Activated T-helper 17 cell treated with anti-CD3 and anti-CD28 coated beads, Interleukin-2, amount 50 U/mL, for 72 hours (primary cell): Measurements from ENCODE around the gene PBX3. TPM values are rescaled to one million over a fixed set of nuclear protein-coding genes. Genes with fewer than 3 reads are reported as not detected.

ENCODE experiments used
- ATAC-seq: fragments of 150-1000 bp; cut with Tn5 transposase; replicated peaks from 2 replicates; pipeline ENCODE4 v1.10.0; 2021; ENCODE audit warnings: mild to moderate bottlenecking, moderate library complexity
- H3K27ac Mint-ChIP-seq: one replicate; pipeline ENCODE4 v1.8.0; 2022; ENCODE audit warnings: mixed read lengths
- H3K27me3 Mint-ChIP-seq: one replicate; pipeline ENCODE4 v1.8.0; 2022; ENCODE audit warnings: mixed read lengths
- H3K36me3 Mint-ChIP-seq: one replicate; pipeline ENCODE4 v1.8.0; 2022; ENCODE audit warnings: low read depth, mild to moderate bottlenecking, mixed read lengths
- H3K4me1 Mint-ChIP-seq: one replicate; pipeline ENCODE4 v1.8.0; 2022; ENCODE audit warnings: mixed read lengths
- H3K4me3 Mint-ChIP-seq: one replicate; pipeline ENCODE4 v1.8.0; 2022; ENCODE audit warnings: mild to moderate bottlenecking, mixed read lengths
- H3K9me3 Mint-ChIP-seq: one replicate; pipeline ENCODE4 v1.8.0; 2022; ENCODE audit warnings: mixed read lengths
- total RNA-seq, 2 donors: library from RNA; stranded (reverse); gene quantifications; one replicate each; pipeline ENCODE4 v1.2.3, GENCODE V29; 2022

PBX3 gene
- total RNA-seq, 2 donors from 2014 or later: 8.5 to 15.8 TPM

- Mint-ChIP-seq H3K36me3 (no peaks in the 10 kb centered on the region), H3K27ac (no peak overlapping the region), H3K9me3 (no peaks in the 10 kb centered on the region), H3K4me1 (no peaks in the 10 kb centered on the region), H3K27me3 (peaks cover 10% of the 10 kb centered on the region), H3K4me3 (no peak overlapping the region)
- ATAC-seq: no peak
These were observed 239.0 kb downstream of the PBX3 start for GRCh38 chr9:125985998-125986655.

GRCh38 chr9:125986966-125987365 lies 239.8 kb downstream of the PBX3 start:
- ATAC-seq: no peak
- no peaks in the 10 kb centered on the region for H3K4me1 Mint-ChIP-seq
- no peaks in the 10 kb centered on the region for H3K9me3 Mint-ChIP-seq
- H3K27ac Mint-ChIP-seq: no peak overlapping the region
- peaks cover 10% of the 10 kb centered on the region for H3K27me3 Mint-ChIP-seq
- no peak overlapping the region for H3K4me3 Mint-ChIP-seq
- H3K36me3 Mint-ChIP-seq: no peaks in the 10 kb centered on the region

GRCh38 chr9:125987420-125987819 lies 240.2 kb downstream of the PBX3 start:
- Mint-ChIP-seq H3K4me3 (no peak overlapping the region), H3K4me1 (no peaks in the 10 kb centered on the region), H3K9me3 (no peaks in the 10 kb centered on the region), H3K36me3 (no peaks in the 10 kb centered on the region), H3K27me3 (peaks cover 10% of the 10 kb centered on the region), H3K27ac (no peak overlapping the region)
- ATAC-seq: no peak

- no peak for ATAC-seq
- no peaks in the 10 kb centered on the region for H3K36me3 Mint-ChIP-seq
- no peaks in the 10 kb centered on the region for H3K9me3 Mint-ChIP-seq
These were observed 241.4 kb downstream of the PBX3 start for GRCh38 chr9:125988479-125989050.

GRCh38 chr9:125989090-125989501 lies 241.9 kb downstream of the PBX3 start:
- no peak for ATAC-seq
- Mint-ChIP-seq H3K27ac (no peak overlapping the region), H3K4me3 (no peak overlapping the region), H3K4me1 (no peaks in the 10 kb centered on the region), H3K36me3 (no peaks in the 10 kb centered on the region), H3K27me3 (peaks cover 5% of the 10 kb centered on the region), H3K9me3 (no peaks in the 10 kb centered on the region)

More at GRCh38 chr9:125988479-125989050, 241.4 kb downstream of the PBX3 start:
- Mint-ChIP-seq H3K4me1 (no peaks in the 10 kb centered on the region), H3K27me3 (peaks cover 9% of the 10 kb centered on the region), H3K4me3 (no peak overlapping the region), H3K27ac (no peak overlapping the region)

- Mint-ChIP-seq H3K27ac (no peak overlapping the region), H3K9me3 (no peaks in the 10 kb centered on the region), H3K27me3 (peaks cover 5% of the 10 kb centered on the region), H3K36me3 (no peaks in the 10 kb centered on the region), H3K4me3 (no peak overlapping the region), H3K4me1 (no peaks in the 10 kb centered on the region)
- no peak for ATAC-seq
These were observed 242.5 kb downstream of the PBX3 start for GRCh38 chr9:125989524-125990180.

GRCh38 chr9:125990186-125990792 lies 243.1 kb downstream of the PBX3 start:
- Mint-ChIP-seq H3K27ac (no peak overlapping the region), H3K27me3 (peaks cover under 1% of the 10 kb centered on the region), H3K36me3 (no peaks in the 10 kb centered on the region), H3K4me3 (no peak overlapping the region), H3K4me1 (no peaks in the 10 kb centered on the region), H3K9me3 (no peaks in the 10 kb centered on the region)
- ATAC-seq: no peak

GRCh38 chr9:125990793-125991220 lies 243.6 kb downstream of the PBX3 start:
- Mint-ChIP-seq H3K36me3 (no peaks in the 10 kb centered on the region), H3K4me3 (no peak overlapping the region), H3K27me3 (no peaks in the 10 kb centered on the region), H3K27ac (no peak overlapping the region), H3K9me3 (no peaks in the 10 kb centered on the region), H3K4me1 (no peaks in the 10 kb centered on the region)
- no peak for ATAC-seq

GRCh38 chr9:125991886-125992529 lies 244.8 kb downstream of the PBX3 start:
- H3K4me3 Mint-ChIP-seq: no peak overlapping the region
- no peak overlapping the region for H3K27ac Mint-ChIP-seq
- H3K36me3 Mint-ChIP-seq: no peaks in the 10 kb centered on the region
- ATAC-seq: no peak
- no peaks in the 10 kb centered on the region for H3K27me3 Mint-ChIP-seq
- H3K4me1 Mint-ChIP-seq: no peaks in the 10 kb centered on the region
- no peaks in the 10 kb centered on the region for H3K9me3 Mint-ChIP-seq

- H3K36me3 Mint-ChIP-seq: no peaks in the 10 kb centered on the region
- no peaks in the 10 kb centered on the region for H3K27me3 Mint-ChIP-seq
- H3K4me1 Mint-ChIP-seq: no peaks in the 10 kb centered on the region
- no peak for ATAC-seq
- no peaks in the 10 kb centered on the region for H3K9me3 Mint-ChIP-seq
- no peak overlapping the region for H3K27ac Mint-ChIP-seq
- H3K4me3 Mint-ChIP-seq: no peak overlapping the region
These were observed 245.4 kb downstream of the PBX3 start for GRCh38 chr9:125992557-125992956.

GRCh38 chr9:125993466-125993865 lies 246.3 kb downstream of the PBX3 start:
- no peak overlapping the region for H3K27ac Mint-ChIP-seq
- no peak for ATAC-seq
- no peaks in the 10 kb centered on the region for H3K9me3 Mint-ChIP-seq
- H3K27me3 Mint-ChIP-seq: no peaks in the 10 kb centered on the region
- no peaks in the 10 kb centered on the region for H3K4me1 Mint-ChIP-seq
- no peak overlapping the region for H3K4me3 Mint-ChIP-seq
- no peaks in the 10 kb centered on the region for H3K36me3 Mint-ChIP-seq

GRCh38 chr9:125994066-125994943 lies 247.1 kb downstream of the PBX3 start:
- H3K4me3 Mint-ChIP-seq: no peak overlapping the region
- no peaks in the 10 kb centered on the region for H3K27me3 Mint-ChIP-seq
- ATAC-seq: no peak
- H3K9me3 Mint-ChIP-seq: no peaks in the 10 kb centered on the region
- no peaks in the 10 kb centered on the region for H3K36me3 Mint-ChIP-seq
- no peaks in the 10 kb centered on the region for H3K4me1 Mint-ChIP-seq
- H3K27ac Mint-ChIP-seq: no peak overlapping the region

GRCh38 chr9:125995006-125995405 lies 247.8 kb downstream of the PBX3 start:
- Mint-ChIP-seq H3K27ac (no peak overlapping the region), H3K9me3 (no peaks in the 10 kb centered on the region), H3K4me1 (no peaks in the 10 kb centered on the region), H3K4me3 (no peak overlapping the region), H3K36me3 (no peaks in the 10 kb centered on the region), H3K27me3 (no peaks in the 10 kb centered on the region)
- no peak for ATAC-seq

GRCh38 chr9:125995706-125996105 lies 248.5 kb downstream of the PBX3 start:
- Mint-ChIP-seq H3K27ac (no peak overlapping the region), H3K9me3 (no peaks in the 10 kb centered on the region), H3K36me3 (no peaks in the 10 kb centered on the region), H3K4me3 (no peak overlapping the region), H3K4me1 (no peaks in the 10 kb centered on the region), H3K27me3 (no peaks in the 10 kb centered on the region)
- no peak for ATAC-seq
